Adrenal gland (tissue), 12 donors: ENCODE results near the gene EXO1. TPM values are rescaled to one million over a fixed set of nuclear protein-coding genes. Genes with fewer than 3 reads are reported as not detected.

Experiments
- DNase-seq, 7 donors: peaks; one replicate each; pipeline ENCODE4 v3.0.0-alpha.2; 2019 to 2020
- H3K27ac ChIP-seq, 5 donors: fragments of 200-600 bp; sonication (generic) in 4 of 5; 1 replicate in 3 of 5; 2 replicates in 2 of 5; pipeline versions ENCODE4 v1.5.1 to v1.8.0; 2016 to 2020; ENCODE audit warnings: mild to moderate bottlenecking in 1 of 5
- H3K27me3 ChIP-seq: fragments of 200-600 bp; 2 replicates; pipeline ENCODE4 v1.8.0; 2021
- H3K36me3 ChIP-seq, 2 donors: fragments of 200-600 bp; replicated peaks in 1 of 2; 1 replicate in 1 of 2; 2 replicates in 1 of 2; pipeline versions ENCODE4 v1.5.1 to v1.8.0; 2018 to 2022
- H3K4me1 ChIP-seq, 2 donors: fragments of 200-600 bp; replicated peaks in 1 of 2; 1 replicate in 1 of 2; 2 replicates in 1 of 2; pipeline versions ENCODE4 v1.5.1 to v1.8.0; 2018 to 2021
- H3K4me3 ChIP-seq, 4 donors: fragments of 200-600 bp; sonication (generic) in 3 of 4; one replicate each; pipeline ENCODE4 v1.5.1; 2016 to 2018
- H3K9me3 ChIP-seq, 3 donors: fragments of 200-600 bp; sonication (generic) in 1 of 3; replicated peaks in 1 of 3; 1 replicate in 2 of 3; 2 replicates in 1 of 3; pipeline versions ENCODE4 v1.5.1 to v1.8.0; 2016 to 2021
- CTCF ChIP-seq, 6 experiments: fragments of 450-650 bp in 4 of 6; fragments of 200-600 bp in 2 of 6; sonication (generic) in 1 of 6; IDR thresholded peaks; 1 replicate in 5 of 6; 2 replicates in 1 of 6; pipeline versions ENCODE4 v1.5.1 to v1.8.0; 2016 to 2021; ENCODE audit warnings: antibody characterized with exemption in 6 of 6, mild to moderate bottlenecking in 2 of 6, moderate library complexity in 1 of 6
- POLR2A ChIP-seq, 2 donors: fragments of 450-650 bp; IDR thresholded peaks; one replicate each; pipeline ENCODE4 v1.6.1; 2017; ENCODE audit warnings: antibody characterized with exemption in 2 of 2, mild to moderate bottlenecking in 2 of 2, moderate library complexity in 1 of 2
- WGBS, 4 donors: extraction: QIAGEN DNeasy Blood & Tissue Kit in 2 of 4; methylation state at CpG; one replicate each; pipeline versions ENCODE4 v1.1.5 to v1.1.7; 2013 to 2017; 5-methylcytosine and 5-hydroxymethylcytosine counted together
- intact Hi-C, 2 donors: fragments of 100-400 bp; cut with DNase I; formaldehyde crosslinking; loops; one replicate each; pipeline versions ENCODE4 v1.14.1 to v1.15.0; 2022 to 2023
- polyA plus RNA-seq, 3 donors: library from polyadenylated mRNA; stranded (reverse); fragments of 200-250 nt in 2 of 3; fragments of 350-450 nt in 1 of 3; fragmentation: Illumina TruSeq in 1 of 3; extraction: RNeasy Lipid Tissue Mini Kit (QIAGEN cat#74804) in 1 of 3; gene quantifications; one replicate each; pipeline ENCODE4 v1.2.3, GENCODE V29; 2013 to 2014
- total RNA-seq, 9 donors: library from RNA; depleted of rRNA in 4 of 9; stranded (reverse); fragments of >200 nt in 4 of 9; fragments of 120-200 nt in 1 of 9; fragmentation: NEBNext Ultra II Directional in 1 of 9; extraction: Animal tissue kit (Norgen Biotek cat#: 25700) in 1 of 9; gene quantifications; one replicate each; pipeline versions ENCODE4 v1.1.0 to v1.2.4, GENCODE V29; 2013 to 2023
- donor health status: healthy with polysubstance abuse.
- donor health status: Bipolar disorder and iron deficiency.
- donor health status: DM: yes; HTN: yes; CAD: no.
- donor health status: DM: no; HTN: no; CAD: no.
- donor health status: DM: no; HTN: no; CAD: no.
- donor health status: DM: yes; HTN: yes; CAD: no.

Gene EXO1
- total and polyA plus RNA-seq, 12 donors, result 0.13 to 9.0 (median 0.88) TPM; not detected in 2

GRCh38 chr1:241841691-241842090 is 6.3 kb upstream of the EXO1 start:
- H3K9me3 ChIP-seq, result no peaks in the 10 kb centered on the region
- H3K4me3 ChIP-seq, result no peak overlapping the region
- H3K27me3 ChIP-seq, result no peaks in the 10 kb centered on the region
- no peak for TF ChIP-seq POLR2A (IDR thresholded peaks at IDR 0.05)
- no peak for TF ChIP-seq CTCF (IDR thresholded peaks at IDR 0.05)
- intact Hi-C loops, result no loop called here
- WGBS, 4 donors, result 78 to 89% (median 85%) methylated on average over 3 of the region's 3 CpGs
- no peak for DNase-seq
- H3K27ac ChIP-seq, result no peak overlapping the region
- no peaks in the 10 kb centered on the region for H3K4me1 ChIP-seq
- H3K36me3 ChIP-seq, result no peaks in the 10 kb centered on the region

DNA sequence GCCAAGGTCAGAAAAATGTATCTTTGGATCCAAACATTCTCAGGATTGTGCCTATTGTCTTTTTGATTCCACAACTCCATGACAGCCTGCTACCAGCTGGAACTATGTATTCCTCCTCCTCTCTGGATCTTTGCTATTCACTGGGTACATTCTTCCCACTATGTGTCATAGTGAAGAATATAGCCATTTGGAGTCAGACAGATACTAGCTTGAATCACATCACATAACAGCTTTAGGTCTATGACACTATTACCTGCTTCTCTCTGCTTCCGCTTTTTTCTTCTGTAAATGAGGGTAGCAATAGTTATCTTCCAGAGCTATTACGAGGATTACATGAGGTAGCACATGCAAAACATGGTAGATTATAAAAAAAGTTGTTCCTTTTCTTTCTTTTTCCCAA is 5.4 kb upstream of the EXO1 start:
- no peaks in the 10 kb centered on the region for H3K36me3 ChIP-seq
- no peak for DNase-seq
- no peak for TF ChIP-seq CTCF (IDR thresholded peaks at IDR 0.05)
- no peak for TF ChIP-seq POLR2A (IDR thresholded peaks at IDR 0.05)
- no peaks in the 10 kb centered on the region for H3K9me3 ChIP-seq
- H3K27ac ChIP-seq, result no peak overlapping the region
- intact Hi-C loops, result no loop called here
- 83 to 93% (median 90%) methylated on average over 2 of the region's 2 CpGs for whole genome bisulfite sequencing, 4 donors
- no peak overlapping the region for H3K4me3 ChIP-seq
- H3K4me1 ChIP-seq, result peaks cover 0 to 6% of the 10 kb centered on the region in 2 donors
- H3K27me3 ChIP-seq, result no peaks in the 10 kb centered on the region

DNA sequence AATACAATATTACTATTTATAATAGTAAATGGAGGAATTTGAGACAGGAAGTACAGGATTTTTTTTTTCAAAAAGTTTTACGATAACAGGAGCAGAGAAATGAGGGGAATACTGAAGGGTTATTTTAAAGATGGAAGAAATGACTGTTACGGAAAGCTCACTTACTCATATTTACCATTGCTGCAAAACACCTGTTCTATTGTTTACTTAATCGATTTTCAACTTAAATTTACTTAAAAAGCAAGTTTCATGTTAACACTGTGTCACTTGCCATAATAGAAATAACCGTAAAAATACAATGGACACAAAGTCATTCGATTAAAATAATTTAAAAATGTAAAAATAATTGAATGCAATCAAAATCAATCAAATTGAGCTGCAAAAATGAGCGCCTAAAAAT is 3.4 kb upstream of the EXO1 start:
- Histone ChIP-seq H3K9me3 (no peaks in the 10 kb centered on the region), H3K4me1 (peaks cover 5 to 11% of the 10 kb centered on the region in 2 donors), H3K4me3 (no peak overlapping the region), H3K27ac (no peak overlapping the region), H3K36me3 (no peaks in the 10 kb centered on the region), H3K27me3 (no peaks in the 10 kb centered on the region)
- intact Hi-C loops, result no loop called here
- TF ChIP-seq CTCF (IDR thresholded peaks at IDR 0.05) (no peak), POLR2A (IDR thresholded peaks at IDR 0.05) (no peak)
- no peak for DNase-seq
- 84 to 88% (median 86%) methylated on average over 6 of the region's 6 CpGs for WGBS, 4 donors

GRCh38 chr1:241846375-241846774 is 1.6 kb upstream of the EXO1 start:
- TF ChIP-seq CTCF (IDR thresholded peaks at IDR 0.05) (no peak), POLR2A (IDR thresholded peaks at IDR 0.05) (no peak)
- Histone ChIP-seq H3K36me3 (no peaks in the 10 kb centered on the region), H3K4me3 (no peak overlapping the region), H3K9me3 (no peaks in the 10 kb centered on the region), H3K4me1 (peaks cover 5 to 11% of the 10 kb centered on the region in 2 donors), H3K27ac (no peak overlapping the region), H3K27me3 (no peaks in the 10 kb centered on the region)
- no peak for DNase-seq
- intact Hi-C loops, result no loop called here
